ENCODE results near the gene VPS37B.

DNA sequence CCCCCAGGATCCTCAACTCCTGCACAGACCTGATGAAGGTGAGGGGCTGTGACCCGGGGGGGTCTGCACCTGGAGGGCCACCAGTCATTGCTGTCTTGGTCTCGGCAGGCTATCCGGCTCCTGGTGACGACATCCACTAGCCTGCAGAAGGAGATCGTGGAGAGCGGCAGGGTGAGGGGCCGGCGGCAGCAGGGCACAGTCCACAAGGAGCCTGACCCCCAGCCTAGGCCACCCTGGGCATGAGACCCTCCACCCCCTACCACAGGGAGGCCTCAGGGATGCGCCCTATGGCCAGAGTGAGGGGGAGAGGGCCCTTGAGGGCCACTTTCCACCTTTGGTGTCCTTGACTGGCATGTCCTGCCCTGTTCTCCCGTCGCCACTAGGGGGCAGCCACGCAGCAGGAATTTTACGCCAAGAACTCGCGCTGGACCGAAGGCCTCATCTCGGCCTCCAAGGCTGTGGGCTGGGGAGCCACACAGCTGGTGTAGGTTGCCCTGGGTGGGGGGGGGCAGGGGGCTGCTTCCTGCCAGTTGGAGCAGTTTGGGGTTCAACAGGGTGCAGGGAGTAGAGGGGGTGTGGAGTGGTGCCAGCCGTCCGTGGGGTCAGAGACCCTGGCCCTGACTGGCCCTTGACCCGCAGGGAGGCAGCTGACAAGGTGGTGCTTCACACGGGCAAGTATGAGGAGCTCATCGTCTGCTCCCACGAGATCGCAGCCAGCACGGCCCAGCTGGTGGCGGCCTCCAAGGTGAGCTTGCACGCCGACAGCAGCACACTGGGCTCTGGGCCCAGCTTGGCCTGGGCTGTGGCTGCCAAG lies 35.7 kb downstream of the VPS37B start:
- no peak for TF ChIP-seq EZH2 (IDR thresholded peaks at IDR 0.05; ENCODE audit: borderline replicate concordance, low read length)
- TF ChIP-seq, protein P1, sequence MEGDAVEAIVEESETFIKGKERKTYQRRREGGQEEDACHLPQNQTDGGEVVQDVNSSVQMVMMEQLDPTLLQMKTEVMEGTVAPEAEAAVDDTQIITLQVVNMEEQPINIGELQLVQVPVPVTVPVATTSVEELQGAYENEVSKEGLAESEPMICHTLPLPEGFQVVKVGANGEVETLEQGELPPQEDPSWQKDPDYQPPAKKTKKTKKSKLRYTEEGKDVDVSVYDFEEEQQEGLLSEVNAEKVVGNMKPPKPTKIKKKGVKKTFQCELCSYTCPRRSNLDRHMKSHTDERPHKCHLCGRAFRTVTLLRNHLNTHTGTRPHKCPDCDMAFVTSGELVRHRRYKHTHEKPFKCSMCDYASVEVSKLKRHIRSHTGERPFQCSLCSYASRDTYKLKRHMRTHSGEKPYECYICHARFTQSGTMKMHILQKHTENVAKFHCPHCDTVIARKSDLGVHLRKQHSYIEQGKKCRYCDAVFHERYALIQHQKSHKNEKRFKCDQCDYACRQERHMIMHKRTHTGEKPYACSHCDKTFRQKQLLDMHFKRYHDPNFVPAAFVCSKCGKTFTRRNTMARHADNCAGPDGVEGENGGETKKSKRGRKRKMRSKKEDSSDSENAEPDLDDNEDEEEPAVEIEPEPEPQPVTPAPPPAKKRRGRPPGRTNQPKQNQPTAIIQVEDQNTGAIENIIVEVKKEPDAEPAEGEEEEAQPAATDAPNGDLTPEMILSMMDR (conservative IDR thresholded peaks at IDR 0.05 in 1 of 2, IDR thresholded peaks at IDR 0.05 in 1 of 2; ENCODE audit: extremely low read depth in 1 of 2, insufficient read depth in 1 of 2, low read depth in 1 of 2, low read length in 2 of 2) = peak; percentile 66 to 94

Measured in mammary epithelial cell (primary cell).